GM23248 (cell line): Measurements from ENCODE around the gene OR6S1. TPM values are rescaled to one million over a fixed set of nuclear protein-coding genes. Genes with fewer than 3 reads are reported as not detected.
A peak's percentile ranks its signal among the peaks of the same experiment; 100 is the strongest.

ENCODE experiments used
- DNase-seq: peaks from one replicate; pipeline ENCODE4 v3.0.0-alpha.2; 2015
- H2AFZ ChIP-seq: fragments of 200-600 bp; sonication (generic); 2 replicates; pipeline ENCODE4 v1.6.1; 2016; ENCODE audit warnings: antibody characterized with exemption
- H3F3A ChIP-seq: fragments of 200-600 bp; sonication (generic); 2 replicates; pipeline ENCODE4 v1.6.1; 2016; ENCODE audit warnings: mild to moderate bottlenecking, antibody characterized with exemption, mixed run types; ENCODE audit not compliant: insufficient read depth
- H3K27ac ChIP-seq: fragments of 200-600 bp; sonication (generic); 2 replicates; pipeline ENCODE4 v1.5.1; 2016; ENCODE audit warnings: mild to moderate bottlenecking
- H3K27me3 ChIP-seq: fragments of 200-600 bp; sonication (generic); replicated peaks from 2 replicates; pipeline ENCODE4 v1.6.1; 2016; ENCODE audit warnings: mild to moderate bottlenecking; ENCODE audit not compliant: insufficient read depth
- H3K36me3 ChIP-seq: fragments of 200-600 bp; sonication (generic); 2 replicates; pipeline ENCODE4 v1.6.1; 2016; ENCODE audit warnings: low read depth, mild to moderate bottlenecking
- H3K4me1 ChIP-seq: fragments of 200-600 bp; sonication (generic); 2 replicates; pipeline ENCODE4 v1.6.1; 2016; ENCODE audit warnings: mild to moderate bottlenecking; ENCODE audit not compliant: insufficient read depth
- H3K4me2 ChIP-seq: fragments of 200-600 bp; sonication (generic); one replicate; pipeline ENCODE4 v1.6.1; 2016; ENCODE audit warnings: mild to moderate bottlenecking; ENCODE audit not compliant: unreplicated experiment
- H3K4me3 ChIP-seq: fragments of 200-600 bp; sonication (generic); 2 replicates; pipeline ENCODE4 v1.5.1; 2016; ENCODE audit warnings: mild to moderate bottlenecking
- H3K79me2 ChIP-seq: fragments of 200-600 bp; sonication (generic); 2 replicates; pipeline ENCODE4 v1.6.1; 2016; ENCODE audit warnings: mild to moderate bottlenecking; ENCODE audit not compliant: insufficient read depth
- H3K9ac ChIP-seq: fragments of 200-600 bp; sonication (generic); 2 replicates; pipeline ENCODE4 v1.6.1; 2016; ENCODE audit warnings: mild to moderate bottlenecking
- H3K9me2 ChIP-seq: fragments of 200-600 bp; sonication (generic); 2 replicates; pipeline ENCODE4 v1.6.1; 2016; ENCODE audit warnings: mixed run types, mild to moderate bottlenecking, moderate library complexity; ENCODE audit not compliant: insufficient read depth
- H3K9me3 ChIP-seq: fragments of 200-600 bp; sonication (generic); one replicate; pipeline ENCODE4 v1.6.1; 2017; ENCODE audit warnings: low read depth
- H4K20me1 ChIP-seq: fragments of 200-600 bp; sonication (generic); 2 replicates; pipeline ENCODE4 v1.6.0; 2016; ENCODE audit not compliant: insufficient read depth
- EZH2 ChIP-seq: fragments of 200-600 bp; sonication (generic); IDR thresholded peaks from 2 replicates; pipeline ENCODE4 v1.6.1; 2018; ENCODE audit warnings: antibody characterized with exemption, mild to moderate bottlenecking; ENCODE audit not compliant: insufficient read depth, poor library complexity, severe bottlenecking
- EZH2phosphoT487 ChIP-seq: fragments of 200-600 bp; sonication (generic); IDR thresholded peaks from 2 replicates; pipeline ENCODE4 v1.6.1; 2018; ENCODE audit warnings: antibody characterized with exemption, moderate library complexity, mild to moderate bottlenecking, low read depth; ENCODE audit not compliant: insufficient read depth
- WGBS, 2 experiments: methylation state at CpG; one replicate each; pipeline ENCODE4 v1.1.6; 2015 to 2017; ENCODE audit warnings: low lambda C conversion rate in 2 of 2, low coverage in 1 of 2; ENCODE audit errors: missing lambda C conversion rate in 2 of 2; 5-methylcytosine and 5-hydroxymethylcytosine counted together
- in situ Hi-C: fragments of 300-500 bp; cut with MboI; formaldehyde crosslinking; loops from 2 replicates; pipeline ENCODE4 v1.15.0; 2020
- polyA plus RNA-seq: library from polyadenylated mRNA; unstranded; fragments of >200 nt; fragmentation: Nextera tagmentation; extraction: Ambion mirVana; gene quantifications from 2 replicates; pipeline ENCODE4 v1.2.1, GENCODE V29; 2016
- total RNA-seq: library from RNA; depleted of rRNA; stranded (reverse); fragments of >200 nt; shearing (Covaris generic); gene quantifications from 2 replicates; pipeline ENCODE4 v1.2.3, GENCODE V29; 2014; rRNA removed

The OR6S1 gene
- total RNA-seq = not detected in 2 replicates
- polyA plus RNA-seq = not detected in 2 replicates

- H2AFZ ChIP-seq = no peak within 1 kb of the TSS
- H3K4me1 ChIP-seq = no peaks in the 10 kb centered on the region
- H3K36me3 ChIP-seq = no peaks in the 10 kb centered on the region
- H3K79me2 ChIP-seq = no peaks in the 10 kb centered on the region
- no peak within 1 kb of the TSS for H3K27ac ChIP-seq
- in situ Hi-C loops = no loop called here
- 73 to 74% methylated on average over 2 of the region's 2 CpGs for WGBS, 2 experiments
- no peaks in the 10 kb centered on the region for H3K27me3 ChIP-seq
- no peak within 1 kb of the TSS for H3K4me2 ChIP-seq
- no peak within 1 kb of the TSS for H3K4me3 ChIP-seq
- no peaks in the 10 kb centered on the region for H3K9me3 ChIP-seq
- H4K20me1 ChIP-seq = no peaks in the 10 kb centered on the region
- TF ChIP-seq EZH2 (no peak), EZH2phosphoT487 (no peak)
- H3K9me2 ChIP-seq = no peaks in the 10 kb centered on the region
- H3F3A ChIP-seq = no peaks in the 10 kb centered on the region
- no peak for DNase-seq
- no peak within 1 kb of the TSS for H3K9ac ChIP-seq
These were observed at the start of gene OR6S1 for GRCh38 chr14:20641591-20641990. Gene OR6S1 (minus strand): TSS chr14:20641691. CDS start chr14:20641691, 0 bp downstream.

- no peaks in the 10 kb centered on the region for H3K36me3 ChIP-seq
- no peak overlapping the region for H3K27ac ChIP-seq
- no peaks in the 10 kb centered on the region for H3K9me3 ChIP-seq
- H3F3A ChIP-seq = peaks cover 22% of the 10 kb centered on the region
- 20% methylated on average over 9 of the region's 9 CpGs for WGBS, 2 experiments
- H2AFZ ChIP-seq = peak overlapping the region; percentile 59
- no peak overlapping the region for H3K4me2 ChIP-seq
- H3K9ac ChIP-seq = no peak overlapping the region
- no peak overlapping the region for H3K4me3 ChIP-seq
- no peaks in the 10 kb centered on the region for H4K20me1 ChIP-seq
- TF ChIP-seq EZH2phosphoT487 = no peak
- TF ChIP-seq EZH2 = no peak
- DNase-seq = peak; percentile 84
- H3K4me1 ChIP-seq = peaks cover 11% of the 10 kb centered on the region; the same call in 1 of the 2 replicates
- H3K9me2 ChIP-seq = no peaks in the 10 kb centered on the region
- in situ Hi-C loops = loop anchor here (10.0 kb wide), 2 partner anchors 284 to 366 kb away; no protein-coding TSS in a partner anchor
- no peaks in the 10 kb centered on the region for H3K27me3 ChIP-seq
- H3K79me2 ChIP-seq = 0 out of 2 replicates have a peak, but pooled peaks cover 13% of the 10 kb centered on the region
These were observed 49.6 kb upstream of the OR6S1 start for GRCh38 chr14:20690848-20691640.

DNA sequence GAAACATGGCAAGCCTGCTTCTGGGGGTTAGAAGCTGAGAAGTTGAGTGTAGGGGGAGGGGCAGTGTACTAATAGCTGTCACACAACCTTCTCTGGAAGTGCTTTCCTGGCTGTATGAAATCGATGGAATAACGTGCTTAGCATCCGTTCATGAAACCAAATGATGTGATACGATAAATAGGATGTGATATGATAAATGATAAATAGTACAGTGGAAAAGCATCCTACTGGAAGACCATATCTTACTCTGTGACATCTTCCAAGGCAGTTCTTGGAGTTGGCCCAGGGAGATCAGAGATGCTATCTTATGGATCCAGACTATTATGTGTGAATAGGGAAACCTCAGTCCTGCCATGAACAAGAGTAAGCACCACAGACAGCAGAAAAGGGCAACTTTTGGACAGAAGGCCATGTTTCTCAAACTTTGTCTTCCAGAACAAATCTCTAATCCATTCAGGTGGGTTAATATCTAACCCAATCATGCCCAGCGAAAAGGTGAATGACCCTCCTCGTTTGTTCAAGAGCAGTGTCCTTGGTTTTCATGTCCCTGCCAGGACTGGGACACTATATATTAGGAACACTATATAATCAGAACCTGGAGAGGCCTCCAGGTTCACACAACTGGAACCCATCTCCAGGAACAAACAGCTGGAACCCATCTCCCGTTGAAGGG is 46.8 kb upstream of the OR6S1 start, which contains the start of gene ANG:
ANG (plus strand) TSS at position 598 of the 673 bp plus-strand sequence. CDS start 4,801 bp downstream, outside the sequence.
- 74 to 76% methylated on average over 7 of the region's 7 CpGs for WGBS, 2 experiments
- H3K9me3 ChIP-seq = no peaks in the 10 kb centered on the region
- H3K79me2 ChIP-seq = 0 out of 2 replicates have a peak, but pooled peaks cover 13% of the 10 kb centered on the region
- in situ Hi-C loops = no loop called here
- TF ChIP-seq EZH2 (no peak), EZH2phosphoT487 (no peak)
- no peaks in the 10 kb centered on the region for H3K9me2 ChIP-seq
- no peak for DNase-seq
- H3K27ac ChIP-seq = no peak within 1 kb of the TSS
- H2AFZ ChIP-seq = no peak within 1 kb of the TSS
- H4K20me1 ChIP-seq = no peaks in the 10 kb centered on the region
- no peak within 1 kb of the TSS for H3K4me2 ChIP-seq
- peaks cover 44% of the 10 kb centered on the region for H3F3A ChIP-seq
- no peaks in the 10 kb centered on the region for H3K36me3 ChIP-seq
- H3K4me1 ChIP-seq = peaks cover 21% of the 10 kb centered on the region; the same call in 1 of the 2 replicates
- H3K4me3 ChIP-seq = no peak within 1 kb of the TSS
- no peak within 1 kb of the TSS for H3K9ac ChIP-seq
- H3K27me3 ChIP-seq = no peaks in the 10 kb centered on the region

- Histone ChIP-seq H3K9me3 (no peaks in the 10 kb centered on the region), H3K4me1 (peaks cover 21% of the 10 kb centered on the region; the same call in 1 of the 2 replicates), H4K20me1 (no peaks in the 10 kb centered on the region), H3F3A (peaks cover 49% of the 10 kb centered on the region), H3K9me2 (no peaks in the 10 kb centered on the region), H3K4me3 (no peak overlapping the region), H3K4me2 (no peak overlapping the region), H3K36me3 (no peaks in the 10 kb centered on the region), H3K27me3 (no peaks in the 10 kb centered on the region), H2AFZ (no peak overlapping the region), H3K27ac (no peak overlapping the region), H3K9ac (no peak overlapping the region), H3K79me2 (0 out of 2 replicates have a peak, but pooled peaks cover 13% of the 10 kb centered on the region)
- DNase-seq = no peak
- no peak for TF ChIP-seq EZH2
- TF ChIP-seq EZH2phosphoT487 = no peak
- in situ Hi-C loops = no loop called here
- WGBS, 2 experiments = 77 to 80% methylated on average over 5 of the region's 5 CpGs
These were observed 46.1 kb upstream of the OR6S1 start for GRCh38 chr14:20687362-20688166.
